NCI-H774 (cell line): ENCODE results near the gene ZBED1.
"Not testable (repeated sequence)": the region's sequence is repeated elsewhere in the genome, so short reads cannot be mapped to it uniquely, and the experiment has no call there.

Source experiments
- DNase-seq: peaks from one replicate; lab custom pipeline; 2025; lab: John Stamatoyannopoulos, UW

Gene ZBED1

GRCh38 chrX:2474963-2475726 lies 25.6 kb downstream of the ZBED1 start:
- no peak for DNase-seq

DNA sequence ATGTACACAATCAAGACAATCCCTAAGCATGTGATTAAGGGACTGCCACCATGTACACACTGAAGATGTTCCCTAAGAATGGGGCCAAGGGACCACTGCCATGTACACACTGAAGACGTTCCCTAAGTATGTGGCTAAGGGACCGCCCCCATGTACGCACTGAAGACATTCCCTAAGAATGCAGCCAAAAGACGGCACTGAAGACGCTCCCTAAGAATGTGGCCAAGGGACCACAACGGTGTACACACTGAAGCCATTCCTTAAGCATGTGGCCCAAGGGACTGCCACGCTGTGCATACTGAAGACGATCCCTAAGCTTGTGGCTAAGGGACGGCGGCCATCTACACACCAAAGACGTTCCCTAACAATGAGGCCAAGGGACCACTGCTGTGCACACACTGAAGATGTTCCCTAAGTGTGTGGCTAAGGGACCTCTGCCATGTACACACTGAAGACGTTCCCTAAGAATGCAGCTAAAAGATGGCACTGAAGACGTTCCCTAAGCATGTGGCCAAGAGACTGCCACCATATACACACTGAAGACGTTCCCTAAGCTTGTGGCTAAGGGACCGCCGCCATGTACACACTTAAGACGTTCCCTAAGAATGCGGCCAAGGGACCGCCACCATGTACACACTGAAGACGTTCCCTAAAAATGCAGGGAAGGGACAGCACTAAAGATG lies 26.4 kb downstream of the ZBED1 start:
- DNase-seq, result no peak

GRCh38 chrX:2473064-2473463 lies 27.7 kb downstream of the ZBED1 start:
- DNase-seq, result not testable (repeated sequence)

GRCh38 chrX:2471641-2472040 lies 29.1 kb downstream of the ZBED1 start:
- no peak for DNase-seq

DNA sequence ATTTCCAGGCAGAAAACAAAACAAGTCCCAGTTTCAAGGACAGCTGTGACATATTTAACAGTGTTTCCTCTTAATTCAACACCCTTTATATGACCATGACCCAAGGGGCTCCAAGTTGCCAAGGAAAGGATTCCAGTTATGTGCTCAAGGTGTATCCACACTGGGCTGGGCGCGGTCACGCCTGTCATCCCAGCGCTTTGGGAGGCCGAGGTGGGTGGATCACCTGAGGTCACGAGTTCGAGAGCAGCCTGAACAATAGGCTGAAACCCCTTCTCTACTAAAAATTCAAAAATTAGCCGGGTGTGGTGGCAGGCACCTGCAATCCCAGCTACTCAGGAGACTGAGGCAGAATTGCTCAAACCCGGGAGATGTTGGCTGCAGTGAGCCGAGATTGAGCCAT lies 29.6 kb downstream of the ZBED1 start:
- DNase-seq, result not testable (repeated sequence)

DNA sequence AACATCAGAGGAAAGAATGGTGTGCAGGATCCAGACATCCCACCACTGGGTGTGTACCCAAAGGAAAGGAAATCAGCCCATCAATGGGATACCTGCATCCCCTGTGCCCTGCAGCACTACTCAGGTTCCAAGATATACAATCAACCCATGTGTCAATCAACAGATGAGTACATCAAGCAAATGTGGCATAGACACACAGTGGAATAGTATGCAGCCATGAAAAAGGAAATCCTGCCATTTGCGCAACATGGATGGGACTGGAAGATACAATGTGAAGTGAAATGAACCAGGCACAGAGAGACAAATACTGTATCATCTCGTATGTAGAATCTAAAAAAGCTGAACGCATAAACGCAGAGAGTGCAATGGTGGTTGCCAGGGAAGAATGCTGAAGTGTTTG lies 30.9 kb downstream of the ZBED1 start:
- DNase-seq, result not testable (repeated sequence)

GRCh38 chrX:2469196-2469685 lies 31.5 kb downstream of the ZBED1 start:
- no peak for DNase-seq

DNA sequence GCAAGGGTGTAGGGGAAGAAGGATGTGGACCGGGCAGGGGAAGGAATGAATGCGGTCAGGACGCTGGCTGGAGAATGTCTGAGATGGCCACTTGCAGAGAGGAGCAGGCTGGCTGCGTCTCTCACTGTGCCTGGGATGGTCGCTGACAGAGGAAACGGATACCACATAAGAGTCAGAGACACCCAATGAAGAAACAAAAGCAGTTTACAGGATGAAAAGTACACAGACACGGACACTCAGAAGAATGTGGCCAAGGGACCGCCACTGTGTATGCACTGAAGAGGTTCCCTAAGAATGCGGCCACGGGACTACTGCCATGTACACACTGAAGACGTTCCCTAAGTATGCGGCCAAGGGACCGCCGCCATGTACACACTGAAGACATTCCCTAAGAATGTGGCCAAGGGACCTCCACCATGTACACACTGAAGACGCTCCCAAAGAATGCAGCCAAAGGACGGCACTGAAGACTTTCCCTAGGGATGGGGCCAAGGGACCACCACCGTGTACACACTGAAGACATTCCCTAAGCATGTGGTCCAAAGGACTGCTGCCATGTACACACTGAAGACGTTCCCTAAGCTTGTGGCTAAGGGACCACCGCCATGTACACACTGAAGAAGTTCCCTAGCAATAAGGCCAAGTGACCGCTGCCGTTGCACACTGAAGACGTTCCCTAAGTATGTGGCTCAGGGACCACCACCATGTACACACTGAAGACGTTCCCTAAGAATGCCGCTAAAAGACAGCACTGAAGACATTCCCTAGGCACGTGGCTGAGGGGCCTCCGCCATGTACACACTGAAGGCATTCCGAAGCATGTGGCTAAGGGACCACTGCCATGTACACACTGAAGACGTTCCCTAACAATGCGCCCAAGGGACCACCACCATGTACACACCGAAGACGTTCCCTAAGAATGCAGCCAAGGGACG lies 32.2 kb downstream of the ZBED1 start:
- DNase-seq, result no peak

DNA sequence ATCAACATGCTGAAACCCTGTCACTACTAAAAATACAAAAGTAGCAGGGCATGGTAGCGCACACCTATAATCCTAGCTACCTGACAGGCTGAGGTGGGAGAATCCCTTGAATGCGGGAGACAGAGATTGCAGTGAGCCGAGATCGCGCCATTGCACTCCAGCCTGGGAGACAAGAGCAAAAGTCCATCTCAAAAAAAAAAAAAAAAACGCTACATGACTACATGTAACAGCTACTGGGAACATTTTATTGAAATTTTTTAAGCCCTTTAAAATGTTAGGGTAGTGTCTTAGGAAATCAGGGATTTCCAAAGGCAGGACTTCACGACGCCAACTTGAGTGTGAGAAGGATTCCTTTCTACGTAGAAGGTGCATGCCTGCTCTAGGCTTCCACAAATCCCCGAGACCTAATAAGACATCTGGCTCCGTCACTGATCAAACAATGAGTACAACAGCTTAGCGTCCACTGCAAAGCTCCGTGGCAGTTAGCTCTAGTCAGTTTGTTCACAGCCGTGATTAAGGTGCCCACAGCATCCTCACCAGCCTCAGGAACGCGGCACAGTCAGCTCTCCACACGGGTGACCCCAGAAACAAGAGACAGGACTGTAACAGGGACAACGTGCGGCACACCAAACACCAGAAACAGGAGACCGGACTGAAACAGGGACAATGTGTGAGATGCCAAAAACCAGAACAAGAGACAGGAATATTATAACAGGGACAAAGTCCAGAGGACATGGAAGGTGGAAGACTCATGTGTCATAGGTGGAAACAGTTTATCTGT lies 33.7 kb downstream of the ZBED1 start:
- no peak for DNase-seq

GRCh38 chrX:2464677-2465166 lies 36.1 kb downstream of the ZBED1 start:
- DNase-seq, result no peak

DNA sequence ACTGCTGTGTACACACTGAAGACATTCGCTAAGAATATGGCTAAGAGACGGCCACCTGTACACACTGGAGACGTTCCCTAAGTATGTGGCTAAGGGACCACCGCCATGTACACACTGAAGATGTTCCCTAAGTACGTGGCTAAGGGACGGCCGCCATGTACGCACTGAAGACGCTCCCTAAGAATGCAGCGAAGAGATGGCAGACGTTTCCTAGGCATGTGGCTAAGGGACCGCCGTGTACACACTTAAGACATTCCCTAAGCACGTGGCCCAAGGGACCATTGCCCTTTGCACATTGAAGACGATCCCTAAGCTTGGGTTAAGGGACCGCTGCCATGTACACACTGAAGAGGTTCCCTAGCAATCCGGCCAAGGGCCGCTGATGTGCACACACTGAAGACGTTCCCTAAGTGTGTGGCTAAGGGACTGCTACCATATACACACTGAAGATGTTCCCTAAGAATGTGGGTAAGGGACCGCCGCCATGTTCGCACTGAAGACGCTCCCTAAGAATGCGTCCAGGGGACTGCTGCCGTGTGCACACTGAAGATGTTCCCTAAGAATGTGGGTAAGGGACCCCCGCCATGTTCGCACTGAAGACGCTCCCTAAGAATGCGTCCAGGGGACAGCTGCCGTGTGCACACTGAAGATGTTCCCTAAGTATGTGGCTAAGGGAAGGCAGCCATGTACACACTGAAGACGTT lies 36.7 kb downstream of the ZBED1 start:
- DNase-seq, result no peak

GRCh38 chrX:2463481-2463880 lies 37.3 kb downstream of the ZBED1 start:
- not testable (repeated sequence) for DNase-seq

DNA sequence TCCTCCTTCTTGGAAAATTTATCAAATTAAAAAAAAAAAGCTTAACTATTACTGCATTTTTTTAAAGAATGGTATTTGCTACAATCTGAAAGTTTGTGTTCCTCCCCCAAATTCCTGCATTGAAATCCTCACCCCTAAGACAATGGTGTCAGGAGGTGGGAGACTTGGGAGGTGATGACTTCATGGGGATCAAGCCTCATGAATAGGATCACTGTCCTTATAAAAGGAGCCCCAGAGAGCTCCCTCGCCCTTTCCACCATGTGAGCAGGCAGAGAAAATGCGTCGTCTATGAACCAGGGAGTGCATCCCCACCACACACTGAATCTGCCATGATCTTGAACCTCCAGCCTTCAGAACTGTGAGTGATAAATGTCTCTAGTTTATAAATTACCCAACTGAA lies 38.0 kb downstream of the ZBED1 start:
- DNase-seq, result no peak

DNA sequence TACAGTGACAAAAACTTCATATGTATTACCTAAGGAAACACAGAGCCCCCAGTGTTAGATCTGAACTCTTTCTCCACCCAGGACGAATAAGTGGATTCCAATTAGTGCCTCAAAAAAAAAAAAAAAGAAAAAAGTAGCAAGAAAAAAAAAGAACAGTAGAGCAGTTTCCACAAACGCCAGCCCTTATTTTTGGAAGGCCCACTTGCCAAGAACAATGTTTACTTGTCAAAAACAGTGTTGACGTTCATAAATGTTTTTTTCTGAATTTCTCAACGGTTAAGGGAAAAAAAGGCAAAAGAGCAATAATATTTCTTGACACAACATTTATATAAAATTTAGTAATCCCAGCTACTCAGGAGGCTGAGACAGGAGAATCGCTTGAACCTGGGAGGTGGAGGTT lies 38.7 kb downstream of the ZBED1 start:
- DNase-seq, result no peak

- no peak for DNase-seq
These were observed 39.1 kb downstream of the ZBED1 start for GRCh38 chrX:2461711-2462016.

- DNase-seq, result not testable (repeated sequence)
These were observed 39.7 kb downstream of the ZBED1 start for GRCh38 chrX:2460821-2461710.

DNA sequence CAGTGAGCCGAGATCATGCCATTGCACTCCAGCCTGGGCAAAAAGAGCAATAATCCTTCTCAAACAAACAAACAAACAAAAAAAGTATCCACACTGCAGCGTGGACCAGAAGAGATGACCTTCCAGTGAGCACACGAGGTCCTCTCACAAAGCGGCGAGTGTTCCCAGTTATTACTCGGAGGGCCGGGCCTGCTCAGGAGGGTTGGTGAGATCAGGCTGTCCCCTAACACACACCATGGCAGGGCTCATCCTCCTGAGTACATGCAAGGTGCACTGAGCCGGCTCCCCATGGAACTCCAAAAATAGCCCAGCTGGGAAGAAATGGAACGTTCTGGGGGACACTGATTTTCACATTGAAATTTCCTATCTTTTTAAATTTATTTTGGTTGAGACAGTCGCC lies 40.7 kb downstream of the ZBED1 start:
- DNase-seq, result not testable (repeated sequence)

DNA sequence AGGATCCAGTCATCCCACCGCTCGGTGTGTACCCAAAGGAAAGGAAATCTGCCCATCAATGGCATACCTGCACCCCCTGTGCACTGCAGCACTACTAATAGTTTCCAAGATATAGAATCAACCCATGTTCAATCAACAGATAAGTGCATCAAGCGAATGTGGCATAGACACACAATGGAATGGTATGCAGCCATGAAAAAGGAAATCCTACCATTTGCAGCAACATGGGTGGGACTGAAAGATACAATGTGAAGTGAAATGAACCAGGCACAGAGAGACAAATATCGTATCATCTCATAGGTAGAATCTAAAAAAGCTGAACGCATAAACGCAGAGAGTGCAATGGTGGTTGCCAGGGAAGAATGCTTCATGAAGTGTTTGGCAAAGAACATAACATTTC lies 42.5 kb downstream of the ZBED1 start:
- DNase-seq, result no peak

GRCh38 chrX:2457289-2458133 lies 43.3 kb downstream of the ZBED1 start:
- DNase-seq, result no peak
